ENCODE measurements around the gene TENM4. TPM values are rescaled to one million over a fixed set of nuclear protein-coding genes. Genes with fewer than 3 reads are reported as not detected.

Gene TENM4
- total and polyA plus RNA-seq, 2 of the 8 experiments (the other 6 are each of a cell fraction or from before 2014, with no cell fraction given): 3.5 to 7.2 TPM

- Histone ChIP-seq H3K18ac (ENCODE audit: extremely low read depth, low read length) (no peak overlapping the region), H4K8ac (ENCODE audit: extremely low read depth, insufficient read depth, low read length) (no peak overlapping the region), H4K91ac (replicated peaks; ENCODE audit: insufficient read length, low read length) (no peak overlapping the region), H3K27me3 (replicated peaks in 1 of 4; ENCODE audit: control insufficient read depth in 3 of 4, extremely low read depth in 1 of 4, insufficient read depth in 3 of 4, low read length in 3 of 4) (peaks cover 0 to 7% (median 0%) of the 10 kb centered on the region in 4 experiments; a peak in 4 of 7 replicates), H4K5ac (ENCODE audit: insufficient read length, low read depth, low read length) (no peak overlapping the region), H3K36me3 (ENCODE audit: control insufficient read depth in 2 of 4, insufficient read depth in 4 of 4, low read length in 3 of 4) (peaks cover 0 to 2% (median under 1%) of the 10 kb centered on the region in 4 experiments; a peak in 3 of 8 replicates), H3K4me1 (replicated peaks in 1 of 4; ENCODE audit: control insufficient read depth in 3 of 4, insufficient read depth in 4 of 4, low read length in 3 of 4) (peaks cover 2 to 6% (median 4%) of the 10 kb centered on the region in 4 experiments; a peak in 3 of 7 replicates), H3K4me3 (ENCODE audit: extremely low read depth in 1 of 4, insufficient read depth in 2 of 4, low read depth in 3 of 4, low read length in 4 of 4) (peak overlapping the region; percentile 40 to 74 (median 44); a peak in 7 of 8 replicates), H3K9ac (replicated peaks in 1 of 4; ENCODE audit: extremely low read depth in 1 of 4, low read depth in 3 of 4, low read length in 3 of 4) (no peak overlapping the region), H2BK12ac (ENCODE audit: low read depth, low read length) (no peak overlapping the region), H2BK120ac (replicated peaks; ENCODE audit: low read depth, low read length) (no peak overlapping the region), H3K27ac (ENCODE audit: low read depth, low read length) (no peak overlapping the region), H3K79me2 (ENCODE audit: control insufficient read depth in 1 of 2, insufficient read depth in 2 of 2, low read length in 2 of 2) (no peaks in the 10 kb centered on the region), H4K20me1 (replicated peaks in 1 of 2; ENCODE audit: control insufficient read depth in 1 of 2, insufficient read depth in 2 of 2, low read length in 2 of 2) (no peaks in the 10 kb centered on the region), H2AK5ac (ENCODE audit: low read depth, low read length) (no peak overlapping the region), H2BK20ac (ENCODE audit: low read length) (no peak overlapping the region), H3K9me3 (ENCODE audit: insufficient read depth in 2 of 2, low read depth in 1 of 2, low read length in 1 of 2) (no peaks in the 10 kb centered on the region), H2AFZ (ENCODE audit: low read length) (no peak overlapping the region), H3K79me1 (ENCODE audit: low read depth, low read length) (no peaks in the 10 kb centered on the region), H3K56ac (replicated peaks; ENCODE audit: insufficient read length, low read depth, low read length) (no peak overlapping the region), H3K14ac (ENCODE audit: insufficient read length) (no peak overlapping the region), H3K4me2 (ENCODE audit: insufficient read depth in 1 of 2, low read depth in 2 of 2, low read length in 2 of 2) (peak overlapping the region; percentile 83 to 98), H3K4ac (replicated peaks; ENCODE audit: insufficient read length, low read depth, low read length) (no peak overlapping the region), H2BK5ac (ENCODE audit: low read depth, low read length) (no peak overlapping the region), H3K23me2 (ENCODE audit: low read depth, low read length) (peaks cover 4% of the 10 kb centered on the region; the same call in 1 of the 2 replicates), H2BK15ac (ENCODE audit: low read length) (no peak overlapping the region), H3K23ac (ENCODE audit: insufficient read length) (no peak overlapping the region)
- FAIRE-seq: peak; percentile 92
- WGBS, 2 experiments (ENCODE audit: extremely low coverage in 1 of 2, insufficient coverage in 1 of 2, insufficient read length in 1 of 2, insufficient replicate concordance in 2 of 2, low coverage in 1 of 2, low lambda C conversion rate in 2 of 2, missing lambda C conversion rate in 1 of 2): 51% methylated on average over 3 of the region's 3 CpGs; no CpG with 5 or more reads in 1 of the 2 experiments
- POLR2A ChIA-PET (ENCODE audit: partially characterized antibody): interaction anchor here (0.9 to 1.6 kb wide), 4 partner anchors 21 to 159 kb away, joined by 3 to 5 read pairs (median 3); no protein-coding TSS in a partner anchor
- TF ChIP-seq TCF12 (IDR thresholded peaks at IDR 0.05; ENCODE audit: low read depth, low read length) (no peak), RAD21 (IDR thresholded peaks at IDR 0.05 in 1 of 2, conservative IDR thresholded peaks at IDR 0.05 in 1 of 2; ENCODE audit: low read depth in 2 of 2, low read length in 2 of 2) (peak; percentile 97 to 99), BCL11A (IDR thresholded peaks at IDR 0.05; ENCODE audit: low read depth in 2 of 2, low read length in 2 of 2) (no peak), CTCF (IDR thresholded peaks at IDR 0.05; ENCODE audit: control extremely low read depth in 1 of 3, insufficient read depth in 1 of 3, low read depth in 1 of 3, low read length in 3 of 3) (peak; percentile 78 to 92 (median 89)), HDAC2 (IDR thresholded peaks at IDR 0.05; ENCODE audit: borderline replicate concordance in 1 of 2, low read depth in 2 of 2, low read length in 2 of 2) (no peak), BRCA1 (IDR thresholded peaks at IDR 0.05; ENCODE audit: low read depth, low read length) (no peak), TAF1 (IDR thresholded peaks at IDR 0.05; ENCODE audit: low read depth, low read length) (no peak)
- TF ChIP-seq, protein P1, sequence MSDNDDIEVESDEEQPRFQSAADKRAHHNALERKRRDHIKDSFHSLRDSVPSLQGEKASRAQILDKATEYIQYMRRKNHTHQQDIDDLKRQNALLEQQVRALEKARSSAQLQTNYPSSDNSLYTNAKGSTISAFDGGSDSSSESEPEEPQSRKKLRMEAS (IDR thresholded peaks at IDR 0.05): peak; percentile 14; the same call in 1 of the 2 replicates
- CTCF ChIA-PET (ENCODE audit: partially characterized antibody): interaction anchor here (0.6 to 14.6 kb wide), 65 partner anchors 9 to 544 kb away, joined by 3 to 187 read pairs (median 4); no protein-coding TSS in a partner anchor
- DNase-seq (ENCODE audit: low read depth in 1 of 2, low spot score in 2 of 2): peak; percentile 56 to 57
These were observed 479.6 kb downstream of the TENM4 start for GRCh38 chr11:78961247-78961646.
